H1 (cell line): Measurements from ENCODE around the gene WDR77. TPM values are rescaled to one million over a fixed set of nuclear protein-coding genes. Genes with fewer than 3 reads are reported as not detected.

Experiments
- CTCF ChIA-PET: fragments of 300-600 bp; sonication (Branson Sonifier 250); formaldehyde crosslinking; loops from one replicate; lab custom pipeline; 2021; ENCODE audit not compliant: partially characterized antibody; lab: Charles Lee
- POLR2A ChIA-PET: fragments of 300-600 bp; sonication (Branson Sonifier 250); formaldehyde crosslinking; loops from one replicate; lab custom pipeline; 2021; ENCODE audit warnings: inconsistent platforms; ENCODE audit not compliant: partially characterized antibody; lab: Charles Lee
- DNase-seq, 2 experiments: peaks; one replicate each; pipeline versions ENCODE4 v3.0.0 to v3.0.0-alpha.2; 2010 to 2022; ENCODE audit warnings: low spot score in 2 of 2, low read depth in 1 of 2, mixed read lengths in 1 of 2
- FAIRE-seq: peaks from 2 replicates; lab custom pipeline; 2011; peaks lifted over from hg19 to GRCh38; lab: Jason Lieb, UNC
- H2AFZ ChIP-seq: 2 replicates; pipeline ENCODE4 v1.8.1; 2012; ENCODE audit warnings: low read length, inconsistent platforms
- H2AK5ac ChIP-seq: 2 replicates; pipeline ENCODE4 v1.6.1; 2013; ENCODE audit warnings: low read depth, low read length
- H2BK120ac ChIP-seq: replicated peaks from 2 replicates; pipeline ENCODE3; 2013; ENCODE audit warnings: low read depth, low read length, inconsistent platforms
- H2BK12ac ChIP-seq: 2 replicates; pipeline ENCODE4 v1.6.1; 2013; ENCODE audit warnings: low read depth, low read length
- H2BK15ac ChIP-seq: 2 replicates; pipeline ENCODE4 v1.6.1; 2013; ENCODE audit warnings: low read length
- H2BK20ac ChIP-seq: 2 replicates; pipeline ENCODE4 v1.6.1; 2013; ENCODE audit warnings: low read length
- H2BK5ac ChIP-seq: 2 replicates; pipeline ENCODE4 v1.6.1; 2013; ENCODE audit warnings: low read depth, low read length
- H3K14ac ChIP-seq: 2 replicates; pipeline ENCODE4 v1.6.1; 2013; ENCODE audit warnings: inconsistent platforms; ENCODE audit not compliant: insufficient read length
- H3K18ac ChIP-seq: 2 replicates; pipeline ENCODE4 v1.6.1; 2013; ENCODE audit warnings: low read length; ENCODE audit errors: extremely low read depth
- H3K23ac ChIP-seq: 2 replicates; pipeline ENCODE4 v1.6.1; 2013; ENCODE audit warnings: inconsistent platforms; ENCODE audit not compliant: insufficient read length
- H3K23me2 ChIP-seq: 2 replicates; pipeline ENCODE4 v1.6.1; 2013; ENCODE audit warnings: low read depth, low read length
- H3K27ac ChIP-seq: 2 replicates; pipeline ENCODE4 v1.6.1; 2011; ENCODE audit warnings: low read depth, low read length, inconsistent platforms
- H3K27me3 ChIP-seq, 4 experiments: replicated peaks in 1 of 4; 1 replicate in 1 of 4; 2 replicates in 3 of 4; pipeline versions ENCODE4 v1.6.1 to v1.8.1; 2011 to 2013; ENCODE audit warnings: low read length in 3 of 4, mild to moderate bottlenecking in 3 of 4, inconsistent platforms in 2 of 4, mixed read lengths in 2 of 4, moderate library complexity in 1 of 4; ENCODE audit not compliant: control insufficient read depth in 3 of 4, insufficient read depth in 3 of 4; ENCODE audit errors: extremely low read depth in 1 of 4
- H3K36me3 ChIP-seq, 4 experiments: 2 replicates each; pipeline versions ENCODE4 v1.6.1 to v1.8.1; 2011 to 2013; ENCODE audit warnings: mild to moderate bottlenecking in 4 of 4, low read length in 3 of 4, moderate library complexity in 2 of 4, control low read depth in 1 of 4, inconsistent platforms in 1 of 4; ENCODE audit not compliant: insufficient read depth in 4 of 4, control insufficient read depth in 2 of 4
- H3K4ac ChIP-seq: replicated peaks from 2 replicates; pipeline ENCODE3; 2013; ENCODE audit warnings: low read length, low read depth, mixed read lengths, inconsistent platforms; ENCODE audit not compliant: insufficient read length
- H3K4me1 ChIP-seq, 4 experiments: replicated peaks in 1 of 4; 1 replicate in 1 of 4; 2 replicates in 3 of 4; pipeline versions ENCODE4 v1.6.1 to v1.8.1; 2011 to 2013; ENCODE audit warnings: low read length in 3 of 4, inconsistent platforms in 2 of 4, mixed read lengths in 1 of 4; ENCODE audit not compliant: insufficient read depth in 4 of 4, control insufficient read depth in 3 of 4
- H3K4me2 ChIP-seq, 2 experiments: 2 replicates each; pipeline versions ENCODE4 v1.6.1 to v1.8.1; 2011 to 2013; ENCODE audit warnings: low read depth in 2 of 2, low read length in 2 of 2, control low read depth in 1 of 2, inconsistent platforms in 1 of 2, mild to moderate bottlenecking in 1 of 2; ENCODE audit not compliant: insufficient read depth in 1 of 2
- H3K4me3 ChIP-seq, 4 experiments: fragments of 200-600, 300-600 bp in 1 of 4; sonication (generic), shearing (Covaris generic), sonication (Bioruptor Twin) in 1 of 4; 2 replicates each; pipeline versions ENCODE4 v1.5.1 to v1.8.1; 2011 to 2016; ENCODE audit warnings: low read length in 4 of 4, low read depth in 3 of 4, control low read depth in 2 of 4, inconsistent platforms in 2 of 4, mild to moderate bottlenecking in 2 of 4, mixed read lengths in 1 of 4, moderate library complexity in 1 of 4; ENCODE audit not compliant: insufficient read depth in 2 of 4; ENCODE audit errors: extremely low read depth in 1 of 4
- H3K56ac ChIP-seq: replicated peaks from 2 replicates; pipeline ENCODE3; 2013; ENCODE audit warnings: low read depth, mild to moderate bottlenecking, mixed read lengths, low read length, inconsistent platforms; ENCODE audit not compliant: insufficient read length
- H3K79me1 ChIP-seq: 2 replicates; pipeline ENCODE4 v1.6.1; 2013; ENCODE audit warnings: low read depth, low read length, control low read depth
- H3K79me2 ChIP-seq, 2 experiments: 2 replicates each; pipeline versions ENCODE4 v1.6.1 to v1.8.1; 2012 to 2013; ENCODE audit warnings: low read length in 2 of 2, mild to moderate bottlenecking in 2 of 2, inconsistent platforms in 1 of 2; ENCODE audit not compliant: insufficient read depth in 2 of 2, control insufficient read depth in 1 of 2
- H3K9ac ChIP-seq, 4 experiments: replicated peaks in 1 of 4; 1 replicate in 1 of 4; 2 replicates in 3 of 4; pipeline versions ENCODE4 v1.6.1 to v1.8.1; 2011 to 2013; ENCODE audit warnings: low read depth in 3 of 4, low read length in 3 of 4, control low read depth in 2 of 4, mild to moderate bottlenecking in 2 of 4, moderate library complexity in 2 of 4, inconsistent platforms in 1 of 4; ENCODE audit errors: extremely low read depth in 1 of 4
- H3K9me3 ChIP-seq, 2 experiments: 2 replicates each; pipeline versions ENCODE4 v1.6.1 to v1.8.1; 2012 to 2013; ENCODE audit warnings: mild to moderate bottlenecking in 2 of 2, moderate library complexity in 2 of 2, control low read depth in 1 of 2, inconsistent platforms in 1 of 2, low read depth in 1 of 2, low read length in 1 of 2, mixed read lengths in 1 of 2; ENCODE audit not compliant: insufficient read depth in 2 of 2
- H4K20me1 ChIP-seq, 2 experiments: replicated peaks in 1 of 2; 2 replicates each; pipeline versions ENCODE3 to v1.8.1; 2011 to 2013; ENCODE audit warnings: inconsistent platforms in 2 of 2, low read length in 2 of 2, mild to moderate bottlenecking in 1 of 2; ENCODE audit not compliant: insufficient read depth in 2 of 2, control insufficient read depth in 1 of 2
- H4K5ac ChIP-seq: 2 replicates; pipeline ENCODE4 v1.6.1; 2013; ENCODE audit warnings: low read length, low read depth, mixed read lengths, inconsistent platforms; ENCODE audit not compliant: insufficient read length
- H4K8ac ChIP-seq: 2 replicates; pipeline ENCODE4 v1.8.0; 2013; ENCODE audit warnings: mild to moderate bottlenecking, moderate library complexity, low read length, inconsistent platforms; ENCODE audit not compliant: insufficient read depth; ENCODE audit errors: extremely low read depth
- H4K91ac ChIP-seq: replicated peaks from 2 replicates; pipeline ENCODE3; 2013; ENCODE audit warnings: low read length, mixed read lengths, inconsistent platforms; ENCODE audit not compliant: insufficient read length
- CTBP2 ChIP-seq: IDR thresholded peaks from 2 replicates; pipeline ENCODE4 v1.7.0; 2011; ENCODE audit warnings: borderline replicate concordance, mild to moderate bottlenecking, moderate library complexity, mixed read lengths, low read length; ENCODE audit not compliant: insufficient read depth, insufficient read length
- FOSL1 ChIP-seq: IDR thresholded peaks from 2 replicates; pipeline ENCODE4 v1.6.1; 2011; ENCODE audit warnings: mild to moderate bottlenecking, low read depth, low read length, moderate library complexity; ENCODE audit not compliant: insufficient read depth
- KDM4A ChIP-seq: IDR thresholded peaks from one replicate; pipeline ENCODE4 v1.7.1; 2012; ENCODE audit warnings: low read depth, mild to moderate bottlenecking, moderate library complexity, low read length, inconsistent platforms; ENCODE audit not compliant: severe bottlenecking
- KDM5A ChIP-seq: fragments of 200-600 bp; IDR thresholded peaks from 2 replicates; pipeline ENCODE4 v1.7.1; 2012; ENCODE audit warnings: mild to moderate bottlenecking, low read length, inconsistent platforms, mixed read lengths
- MAFK ChIP-seq: IDR thresholded peaks from 2 replicates; pipeline ENCODE4 v1.6.1; 2012; ENCODE audit warnings: low read depth, mild to moderate bottlenecking, improper control_type of control experiment, low read length
- POU5F1 ChIP-seq: IDR thresholded peaks from 2 replicates; pipeline ENCODE4 v1.6.1; 2011; ENCODE audit warnings: low read depth, mild to moderate bottlenecking, low read length, moderate library complexity
- SRF ChIP-seq: IDR thresholded peaks from 2 replicates; pipeline ENCODE4 v1.6.1; 2011; ENCODE audit warnings: mild to moderate bottlenecking, low read depth, low read length, moderate library complexity
- ZNF274 ChIP-seq: IDR thresholded peaks from 2 replicates; pipeline ENCODE4 v1.7.0; 2012; ENCODE audit warnings: low read length, borderline replicate concordance; ENCODE audit errors: extremely low read depth
- WGBS, 2 experiments: shearing (Covaris generic) in 1 of 2; methylation state at CpG; one replicate each; pipeline versions ENCODE4 v1.1.6 to v1.1.7; 2013 to 2015; ENCODE audit warnings: low lambda C conversion rate in 2 of 2, mixed read lengths in 2 of 2, inconsistent platforms in 1 of 2, low coverage in 1 of 2, missing lambda C conversion rate in 1 of 2; ENCODE audit not compliant: insufficient replicate concordance in 2 of 2, insufficient coverage in 1 of 2, insufficient read length in 1 of 2; ENCODE audit errors: extremely low coverage in 1 of 2, missing lambda C conversion rate in 1 of 2; 5-methylcytosine and 5-hydroxymethylcytosine counted together
- polyA plus RNA-seq, 7 experiments: library from polyadenylated mRNA; depleted of rRNA in 3 of 7; stranded (reverse) in 5 of 7; unstranded in 2 of 7; fragments of >200 nt in 5 of 7; fragments of 200-250 nt in 2 of 7; gene quantifications; 1 replicate in 5 of 7; 2 replicates in 1 of 7; 4 replicates in 1 of 7; pipeline versions ENCODE4 v1.2.1 to v1.2.3, GENCODE V29; 2011 to 2013; ENCODE audit warnings: missing spikeins in 2 of 7, mixed read lengths in 2 of 7
- total RNA-seq: library from RNA; stranded (reverse); fragmentation: NEBNext Ultra II Directional; extraction: Animal tissue kit (Norgen Biotek cat#: 25700); gene quantifications from 2 replicates; pipeline ENCODE4 v1.2.1, GENCODE V29; 2021

The WDR77 gene
- total and polyA plus RNA-seq, 2 of the 8 experiments (the other 6 are each of a cell fraction or from before 2014, with no cell fraction given) = 66.0 to 156 TPM

- H2BK120ac ChIP-seq = no peak overlapping the region
- ChIA-PET POLR2A (interaction anchor here (0.7 kb wide), 1 partner anchor 228 kb away, joined by 3 read pairs; no protein-coding TSS in a partner anchor), CTCF (no interaction called here)
- H3K9me3 ChIP-seq = no peaks in the 10 kb centered on the region
- no peak overlapping the region for H2BK15ac ChIP-seq
- no peak overlapping the region for H4K91ac ChIP-seq
- no peak for FAIRE-seq
- H2AK5ac ChIP-seq = no peak overlapping the region
- H2AFZ ChIP-seq = no peak overlapping the region
- H3K4me2 ChIP-seq = no peak overlapping the region
- H2BK5ac ChIP-seq = no peak overlapping the region
- H3K23me2 ChIP-seq = no peaks in the 10 kb centered on the region
- no peaks in the 10 kb centered on the region for H3K79me1 ChIP-seq
- no peak overlapping the region for H3K9ac ChIP-seq
- TF ChIP-seq SRF (no peak), CTBP2 (no peak), KDM4A (no peak), MAFK (no peak), FOSL1 (no peak), ZNF274 (no peak), POU5F1 (no peak), KDM5A (no peak)
- H3K4me1 ChIP-seq = no peaks in the 10 kb centered on the region
- H3K18ac ChIP-seq = no peak overlapping the region
- H2BK20ac ChIP-seq = no peak overlapping the region
- no peak overlapping the region for H4K5ac ChIP-seq
- H3K4me3 ChIP-seq = no peak overlapping the region
- H3K27ac ChIP-seq = no peak overlapping the region
- H3K79me2 ChIP-seq = no peaks in the 10 kb centered on the region
- H3K14ac ChIP-seq = no peak overlapping the region
- no peaks in the 10 kb centered on the region for H3K36me3 ChIP-seq
- no peak for DNase-seq
- H4K20me1 ChIP-seq = no peaks in the 10 kb centered on the region
- H4K8ac ChIP-seq = no peak overlapping the region
- H3K23ac ChIP-seq = no peak overlapping the region
- no peak overlapping the region for H3K56ac ChIP-seq
- WGBS, 2 experiments = 84% methylated on average over 6 of the region's 6 CpGs; no CpG with 5 or more reads in 1 of the 2 experiments
- no peak overlapping the region for H3K4ac ChIP-seq
- H3K27me3 ChIP-seq = no peaks in the 10 kb centered on the region
- H2BK12ac ChIP-seq = no peak overlapping the region
Observed at GRCh38 chr1:111487133-111487532, 38.1 kb upstream of the WDR77 start.
